Adrenal gland (tissue), 12 donors: ENCODE data around the gene KIAA0930. TPM values are rescaled to one million over a fixed set of nuclear protein-coding genes. Genes with fewer than 3 reads are reported as not detected.

Experiments used
- DNase-seq, 7 donors: peaks; one replicate each; pipeline ENCODE4 v3.0.0-alpha.2; 2019 to 2020
- H3K27ac ChIP-seq, 5 donors: fragments of 200-600 bp; sonication (generic) in 4 of 5; 1 replicate in 3 of 5; 2 replicates in 2 of 5; pipeline versions ENCODE4 v1.5.1 to v1.8.0; 2016 to 2020; ENCODE audit warnings: mild to moderate bottlenecking in 1 of 5
- H3K27me3 ChIP-seq: fragments of 200-600 bp; 2 replicates; pipeline ENCODE4 v1.8.0; 2021
- H3K36me3 ChIP-seq, 2 donors: fragments of 200-600 bp; replicated peaks in 1 of 2; 1 replicate in 1 of 2; 2 replicates in 1 of 2; pipeline versions ENCODE4 v1.5.1 to v1.8.0; 2018 to 2022
- H3K4me1 ChIP-seq, 2 donors: fragments of 200-600 bp; replicated peaks in 1 of 2; 1 replicate in 1 of 2; 2 replicates in 1 of 2; pipeline versions ENCODE4 v1.5.1 to v1.8.0; 2018 to 2021
- H3K4me3 ChIP-seq, 4 donors: fragments of 200-600 bp; sonication (generic) in 3 of 4; one replicate each; pipeline ENCODE4 v1.5.1; 2016 to 2018
- H3K9me3 ChIP-seq, 3 donors: fragments of 200-600 bp; sonication (generic) in 1 of 3; replicated peaks in 1 of 3; 1 replicate in 2 of 3; 2 replicates in 1 of 3; pipeline versions ENCODE4 v1.5.1 to v1.8.0; 2016 to 2021
- POLR2A ChIP-seq, 2 donors: fragments of 450-650 bp; IDR thresholded peaks; one replicate each; pipeline ENCODE4 v1.6.1; 2017; ENCODE audit warnings: antibody characterized with exemption in 2 of 2, mild to moderate bottlenecking in 2 of 2, moderate library complexity in 1 of 2
- WGBS, 4 donors: extraction: QIAGEN DNeasy Blood & Tissue Kit in 2 of 4; methylation state at CpG; one replicate each; pipeline versions ENCODE4 v1.1.5 to v1.1.7; 2013 to 2017; 5-methylcytosine and 5-hydroxymethylcytosine counted together
- intact Hi-C, 2 donors: fragments of 100-400 bp; cut with DNase I; formaldehyde crosslinking; loops; one replicate each; pipeline versions ENCODE4 v1.14.1 to v1.15.0; 2022 to 2023
- polyA plus RNA-seq, 3 donors: library from polyadenylated mRNA; stranded (reverse); fragments of 200-250 nt in 2 of 3; fragments of 350-450 nt in 1 of 3; fragmentation: Illumina TruSeq in 1 of 3; extraction: RNeasy Lipid Tissue Mini Kit (QIAGEN cat#74804) in 1 of 3; gene quantifications; one replicate each; pipeline ENCODE4 v1.2.3, GENCODE V29; 2013 to 2014
- total RNA-seq, 9 donors: library from RNA; depleted of rRNA in 4 of 9; stranded (reverse); fragments of >200 nt in 4 of 9; fragments of 120-200 nt in 1 of 9; fragmentation: NEBNext Ultra II Directional in 1 of 9; extraction: Animal tissue kit (Norgen Biotek cat#: 25700) in 1 of 9; gene quantifications; one replicate each; pipeline versions ENCODE4 v1.1.0 to v1.2.4, GENCODE V29; 2013 to 2023
- TF ChIP-seq, protein P1 (sequence below), 6 experiments: fragments of 450-650 bp in 4 of 6; fragments of 200-600 bp in 2 of 6; sonication (generic) in 1 of 6; IDR thresholded peaks; 1 replicate in 5 of 6; 2 replicates in 1 of 6; pipeline versions ENCODE4 v1.5.1 to v1.8.0; 2016 to 2021; ENCODE audit warnings: antibody characterized with exemption in 6 of 6, mild to moderate bottlenecking in 2 of 6, moderate library complexity in 1 of 6
- donor health status: healthy with polysubstance abuse.
- donor health status: Bipolar disorder and iron deficiency.
- donor health status: DM: yes; HTN: yes; CAD: no.
- donor health status: DM: no; HTN: no; CAD: no.
- donor health status: DM: no; HTN: no; CAD: no.
- donor health status: DM: yes; HTN: yes; CAD: no.

Gene KIAA0930
- total and polyA plus RNA-seq, 12 donors = 40.3 to 183 (median 96.4) TPM

DNA sequence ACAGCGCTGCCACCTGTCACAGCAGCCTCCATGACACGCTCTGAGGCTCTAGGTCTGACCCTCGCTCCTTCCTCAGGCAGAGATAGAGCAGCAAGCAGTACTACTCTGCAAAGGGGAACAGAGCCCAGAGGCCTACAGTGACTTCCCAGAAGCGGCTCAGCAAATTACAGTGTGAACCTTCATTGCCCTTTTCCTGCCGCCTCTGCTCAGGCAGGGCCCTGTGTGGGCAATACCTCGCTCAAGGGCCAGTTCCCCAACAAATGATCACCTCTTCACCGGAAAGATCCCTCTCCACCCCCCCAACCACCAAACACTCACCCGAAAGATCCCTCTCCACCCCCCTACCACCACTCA lies 12.3 kb downstream of the KIAA0930 start:
- peaks cover 2 to 19% of the 10 kb centered on the region in 2 donors for H3K4me1 ChIP-seq
- no peaks in the 10 kb centered on the region for H3K9me3 ChIP-seq
- intact Hi-C loops = no loop called here
- H3K4me3 ChIP-seq = no peak overlapping the region
- TF ChIP-seq, protein P1, sequence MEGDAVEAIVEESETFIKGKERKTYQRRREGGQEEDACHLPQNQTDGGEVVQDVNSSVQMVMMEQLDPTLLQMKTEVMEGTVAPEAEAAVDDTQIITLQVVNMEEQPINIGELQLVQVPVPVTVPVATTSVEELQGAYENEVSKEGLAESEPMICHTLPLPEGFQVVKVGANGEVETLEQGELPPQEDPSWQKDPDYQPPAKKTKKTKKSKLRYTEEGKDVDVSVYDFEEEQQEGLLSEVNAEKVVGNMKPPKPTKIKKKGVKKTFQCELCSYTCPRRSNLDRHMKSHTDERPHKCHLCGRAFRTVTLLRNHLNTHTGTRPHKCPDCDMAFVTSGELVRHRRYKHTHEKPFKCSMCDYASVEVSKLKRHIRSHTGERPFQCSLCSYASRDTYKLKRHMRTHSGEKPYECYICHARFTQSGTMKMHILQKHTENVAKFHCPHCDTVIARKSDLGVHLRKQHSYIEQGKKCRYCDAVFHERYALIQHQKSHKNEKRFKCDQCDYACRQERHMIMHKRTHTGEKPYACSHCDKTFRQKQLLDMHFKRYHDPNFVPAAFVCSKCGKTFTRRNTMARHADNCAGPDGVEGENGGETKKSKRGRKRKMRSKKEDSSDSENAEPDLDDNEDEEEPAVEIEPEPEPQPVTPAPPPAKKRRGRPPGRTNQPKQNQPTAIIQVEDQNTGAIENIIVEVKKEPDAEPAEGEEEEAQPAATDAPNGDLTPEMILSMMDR (IDR thresholded peaks at IDR 0.05) = no peak
- TF ChIP-seq POLR2A (IDR thresholded peaks at IDR 0.05) = no peak
- WGBS, 4 donors = 79 to 90% (median 86%) methylated on average over 8 of the region's 8 CpGs
- H3K36me3 ChIP-seq = no peaks in the 10 kb centered on the region
- H3K27me3 ChIP-seq = no peaks in the 10 kb centered on the region
- peak overlapping the region in 2 of 5 donors; percentile 30 to 87 for H3K27ac ChIP-seq
- peak in 1 of 7 donors; percentile 27 for DNase-seq

DNA sequence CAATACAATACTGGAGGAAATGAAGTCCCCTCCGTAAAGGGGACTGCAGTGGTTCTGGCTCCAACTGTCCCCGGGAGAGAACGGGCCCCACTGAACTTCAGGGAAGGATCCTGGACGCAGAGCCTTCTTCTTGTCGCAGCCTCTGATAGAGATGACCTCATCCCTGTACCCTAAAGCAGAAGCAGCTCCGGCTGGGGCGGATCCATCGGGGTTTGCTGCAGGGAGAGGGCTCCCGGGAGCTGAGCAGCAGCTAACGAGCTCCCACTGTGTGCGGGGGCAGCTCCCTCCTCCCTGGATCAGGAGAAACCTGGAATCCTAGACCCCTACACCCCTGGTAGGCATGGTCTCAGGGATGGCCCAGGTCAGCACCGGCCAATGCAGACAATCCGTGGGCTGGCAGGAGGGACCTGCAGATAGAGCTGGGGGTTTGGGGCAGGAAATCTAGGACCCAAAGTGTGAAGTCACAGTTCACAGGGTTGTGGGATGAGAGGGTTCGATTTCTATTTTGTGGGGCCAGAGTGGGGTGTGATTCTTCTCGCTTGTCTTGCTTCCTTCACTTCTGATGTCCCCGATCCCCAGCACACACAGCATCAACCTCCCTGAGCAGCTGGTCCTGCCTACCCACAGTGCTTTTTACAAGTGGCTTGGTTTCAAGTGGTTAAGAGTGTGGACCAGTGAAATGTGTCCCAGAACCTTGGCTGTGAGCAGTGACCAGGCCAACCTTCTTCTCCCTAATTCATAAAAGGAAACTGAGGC lies 12.9 kb downstream of the KIAA0930 start:
- H3K9me3 ChIP-seq = no peaks in the 10 kb centered on the region
- intact Hi-C loops = no loop called here
- H3K4me3 ChIP-seq = no peak overlapping the region
- H3K27ac ChIP-seq = peak overlapping the region in 2 of 5 donors; percentile 30 to 87
- 78 to 88% (median 82%) methylated on average over 7 to 16 of the region's 16 CpGs for WGBS, 4 donors
- no peaks in the 10 kb centered on the region for H3K27me3 ChIP-seq
- no peak for TF ChIP-seq POLR2A (IDR thresholded peaks at IDR 0.05)
- TF ChIP-seq, protein P1 (IDR thresholded peaks at IDR 0.05) = no peak
- peaks cover 5 to 21% of the 10 kb centered on the region in 2 donors for H3K4me1 ChIP-seq
- H3K36me3 ChIP-seq = no peaks in the 10 kb centered on the region
- peak in 2 of 7 donors; percentile 30 to 32 for DNase-seq

DNA sequence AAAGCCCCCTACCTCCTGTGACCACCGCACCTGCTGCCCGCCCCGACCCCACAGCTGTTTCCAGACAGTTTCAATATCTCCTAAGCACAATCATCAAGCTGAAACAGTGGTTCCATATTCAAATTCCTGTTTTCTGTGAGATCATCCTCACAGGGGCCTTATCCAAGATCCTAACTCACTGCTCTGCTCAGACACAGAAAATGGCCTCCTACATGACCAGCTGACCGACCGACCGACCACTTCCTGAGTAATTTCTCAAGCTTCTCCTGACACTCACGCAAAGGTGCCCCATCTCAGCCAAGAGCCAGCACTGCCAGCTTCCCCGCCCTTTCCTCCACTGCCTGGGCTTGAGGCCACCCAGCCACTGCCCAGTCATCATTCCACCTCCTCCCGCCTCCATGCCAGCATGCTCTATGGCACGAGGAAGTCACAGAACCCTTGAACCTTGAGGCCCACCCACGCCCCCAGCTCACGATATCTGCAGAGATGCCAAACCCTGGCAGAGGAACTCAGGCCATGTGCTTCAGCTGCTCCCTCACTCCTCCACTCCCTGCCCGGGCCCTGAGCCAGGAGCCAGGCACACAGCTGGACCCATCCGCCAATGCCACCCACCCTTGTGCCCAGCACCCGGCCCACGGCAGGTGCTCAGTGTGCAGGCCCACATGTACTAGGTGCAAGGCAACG lies 14.0 kb downstream of the KIAA0930 start:
- intact Hi-C loops = no loop called here
- no peaks in the 10 kb centered on the region for H3K9me3 ChIP-seq
- DNase-seq = peak in 5 of 7 donors; percentile 49 to 76 (median 67)
- H3K27me3 ChIP-seq = no peaks in the 10 kb centered on the region
- H3K36me3 ChIP-seq = no peaks in the 10 kb centered on the region
- TF ChIP-seq, protein P1 (IDR thresholded peaks at IDR 0.05) = no peak
- peak in 1 of 2 donors; percentile 21 for TF ChIP-seq POLR2A (IDR thresholded peaks at IDR 0.05)
- peak overlapping the region in 2 of 5 donors; percentile 63 to 87 for H3K27ac ChIP-seq
- 57 to 65% (median 61%) methylated on average over 12 to 17 of the region's 17 CpGs for WGBS, 4 donors
- peaks cover 5 to 24% of the 10 kb centered on the region in 2 donors for H3K4me1 ChIP-seq
- H3K4me3 ChIP-seq = no peak overlapping the region

- 70 to 79% (median 75%) methylated on average over 15 to 26 of the region's 26 CpGs for WGBS, 4 donors
- TF ChIP-seq, protein P1 (IDR thresholded peaks at IDR 0.05) = no peak
- TF ChIP-seq POLR2A (IDR thresholded peaks at IDR 0.05) = no peak
- Histone ChIP-seq H3K27me3 (no peaks in the 10 kb centered on the region), H3K9me3 (no peaks in the 10 kb centered on the region), H3K4me3 (no peak overlapping the region), H3K4me1 (peaks cover 5 to 24% of the 10 kb centered on the region in 2 donors), H3K27ac (peak overlapping the region in 2 of 5 donors; percentile 63 to 87), H3K36me3 (no peaks in the 10 kb centered on the region)
- intact Hi-C loops = no loop called here
- DNase-seq = peak in 6 of 7 donors; percentile 36 to 77 (median 69)
These were observed 14.8 kb downstream of the KIAA0930 start for GRCh38 chr22:45225732-45226502.
